HepG2 (cell line): ENCODE results near the gene HDAC4. TPM values are rescaled to one million over a fixed set of nuclear protein-coding genes. Genes with fewer than 3 reads are reported as not detected.

ENCODE experiments used
- ATAC-seq: fragments of 200-7000 bp; cut with Tn5 transposase; 3 replicates; pipeline ENCODE4 v1.9.1; 2020; ENCODE audit warnings: mild to moderate bottlenecking, moderate library complexity
- BruUV-seq: library from RNA; stranded (reverse); fragments of 400-500 nt; replicated peaks from 2 replicates; lab custom pipeline; 2021; lab: Mats Ljungman, UMichigan
- CTCF ChIA-PET: fragments of 300-600 bp; formaldehyde crosslinking; extraction: SDS; loops from one replicate; lab custom pipeline; 2021; ENCODE audit warnings: low total read pairs, inconsistent platforms, low intra/inter-chr PET ratio; lab: Yijun Ruan, JAX
- POLR2A ChIA-PET: fragments of 350-600 bp; sonication (Branson Sonifier 250); formaldehyde crosslinking; loops from one replicate; lab custom pipeline; 2020; ENCODE audit warnings: antibody characterized with exemption, inconsistent platforms; lab: Yijun Ruan, JAX
- DNase-seq: peaks from one replicate; pipeline ENCODE4 v3.0.0-alpha.2; 2015; ENCODE audit warnings: low spot score
- FAIRE-seq: peaks from 3 replicates; lab custom pipeline; 2011; peaks lifted over from hg19 to GRCh38; lab: Jason Lieb, UNC
- H2AFZ ChIP-seq: one replicate; pipeline ENCODE4 v1.6.1; 2011; ENCODE audit warnings: low read length, inconsistent platforms
- H3K27ac ChIP-seq: fragments of 300-600 bp; 3 replicates; pipeline ENCODE4 v1.8.0; 2011; ENCODE audit warnings: mixed run types, mild to moderate bottlenecking, mixed read lengths, low read length, inconsistent platforms; ENCODE audit not compliant: insufficient read depth; ENCODE audit errors: extremely low read length
- H3K27me3 ChIP-seq, 2 experiments: fragments of 200-600 bp in 1 of 2; 2 replicates in 1 of 2; 3 replicates in 1 of 2; pipeline versions ENCODE4 v1.6.0 to v1.8.0; 2011; ENCODE audit warnings: low read length in 2 of 2, mild to moderate bottlenecking in 2 of 2, moderate library complexity in 2 of 2, inconsistent platforms in 1 of 2; ENCODE audit not compliant: insufficient read depth in 2 of 2, control insufficient read depth in 1 of 2
- H3K36me3 ChIP-seq, 2 experiments: fragments of 200-600 bp in 1 of 2; replicated peaks in 1 of 2; 2 replicates in 1 of 2; 3 replicates in 1 of 2; pipeline versions ENCODE4 v1.5.1 to v1.8.0; 2011; ENCODE audit warnings: low read length in 2 of 2, inconsistent platforms in 1 of 2; ENCODE audit not compliant: insufficient read depth in 2 of 2, control insufficient read depth in 1 of 2
- H3K4me1 ChIP-seq: 2 replicates; pipeline ENCODE4 v1.5.1; 2012; ENCODE audit warnings: low read length, inconsistent platforms; ENCODE audit not compliant: insufficient read depth
- H3K4me2 ChIP-seq: 2 replicates; pipeline ENCODE4 v1.6.0; 2011; ENCODE audit warnings: low read depth, low read length, inconsistent platforms
- H3K4me3 ChIP-seq, 3 experiments: fragments of 200-600 bp in 1 of 3; sonication (generic), shearing (Covaris generic) in 1 of 3; replicated peaks in 1 of 3; 2 replicates each; pipeline ENCODE4 v1.5.1; 2011 to 2016; ENCODE audit warnings: low read length in 3 of 3, inconsistent platforms in 2 of 3, low read depth in 2 of 3, mild to moderate bottlenecking in 2 of 3, control low read depth in 1 of 3, mixed read lengths in 1 of 3; ENCODE audit not compliant: insufficient read depth in 1 of 3
- H3K79me2 ChIP-seq: one replicate; pipeline ENCODE4 v1.6.1; 2011; ENCODE audit warnings: low read length, inconsistent platforms; ENCODE audit not compliant: insufficient read depth
- H3K9ac ChIP-seq: 2 replicates; pipeline ENCODE4 v1.6.0; 2011; ENCODE audit warnings: mild to moderate bottlenecking, low read depth, low read length, inconsistent platforms; ENCODE audit not compliant: insufficient read depth
- H3K9me3 ChIP-seq: 2 replicates; pipeline ENCODE4 v1.5.1; 2012; ENCODE audit warnings: mild to moderate bottlenecking, low read length
- H4K20me1 ChIP-seq: 2 replicates; pipeline ENCODE4 v1.6.0; 2011; ENCODE audit warnings: inconsistent platforms, mild to moderate bottlenecking, low read length, moderate library complexity; ENCODE audit not compliant: insufficient read depth
- FOXC1 ChIP-seq: sonication (generic); formaldehyde crosslinking; IDR thresholded peaks from 2 replicates; pipeline ENCODE4 v1.8.0; 2022; ENCODE audit warnings: mild to moderate bottlenecking, missing genetic modification reagents, borderline replicate concordance
- IKZF1 ChIP-seq: fragments of 450-650 bp; IDR thresholded peaks from 2 replicates; pipeline ENCODE4 v1.7.1; 2016
- MAFG ChIP-seq: sonication (generic); formaldehyde crosslinking; IDR thresholded peaks from 2 replicates; pipeline ENCODE4 v1.5.1; 2020; ENCODE audit warnings: mild to moderate bottlenecking, missing genetic modification reagents
- MLXIP ChIP-seq: sonication (generic); formaldehyde crosslinking; IDR thresholded peaks from 2 replicates; pipeline ENCODE4 v1.9.0; 2021; ENCODE audit warnings: missing genetic modification reagents, borderline replicate concordance
- NKX3-1 ChIP-seq: sonication (generic); formaldehyde crosslinking; IDR thresholded peaks from 2 replicates; pipeline ENCODE4 v1.5.0; 2020; ENCODE audit warnings: missing genetic modification reagents
- NR2F6 ChIP-seq, 2 experiments: IDR thresholded peaks; 2 replicates each; pipeline ENCODE4 v1.6.1; 2016; ENCODE audit warnings: antibody characterized with exemption in 1 of 2, mild to moderate bottlenecking in 1 of 2
- TEAD3 ChIP-seq: optimal IDR thresholded peaks from 2 replicates; pipeline ENCODE3; 2016; ENCODE audit warnings: borderline replicate concordance
- TRIM24 ChIP-seq: sonication (generic); formaldehyde crosslinking; IDR thresholded peaks from 2 replicates; pipeline ENCODE4 v1.8.0; 2022; ENCODE audit warnings: mild to moderate bottlenecking, missing genetic modification reagents
- ZNF121 ChIP-seq: sonication (generic); formaldehyde crosslinking; IDR thresholded peaks from 2 replicates; pipeline ENCODE4 v1.5.0; 2020; ENCODE audit warnings: mild to moderate bottlenecking, missing genetic modification reagents
- ZNF577 ChIP-seq: sonication (generic); formaldehyde crosslinking; IDR thresholded peaks from 2 replicates; pipeline ENCODE4 v1.4.0; 2020; ENCODE audit warnings: mild to moderate bottlenecking, low read depth, missing genetic modification reagents, borderline replicate concordance
- WGBS: methylation state at CpG from one replicate; pipeline ENCODE4 v1.1.6; 2017; ENCODE audit warnings: low lambda C conversion rate; 5-methylcytosine and 5-hydroxymethylcytosine counted together
- in situ Hi-C: cut with HindIII; loops from 2 replicates; pipeline ENCODE4 v1.10.0; 2017; ENCODE audit warnings: low pct_unique_long_range_greater_than_20kb; ENCODE audit not compliant: extremely low pct_ligation_motif_present
- intact Hi-C: fragments of 100-400 bp; cut with micrococcal nuclease; formaldehyde crosslinking; loops from one replicate; pipeline ENCODE4 v1.10.0; 2022; ENCODE audit not compliant: unreplicated experiment
- polyA plus RNA-seq, 8 experiments: library from polyadenylated mRNA; depleted of rRNA in 3 of 8; stranded (reverse) in 7 of 8; unstranded in 1 of 8; fragments of >200 nt; fragmentation: Illumina TruSeq in 4 of 8; extraction: Trizol in 4 of 8; gene quantifications; 2 replicates each; pipeline versions ENCODE4 v1.2.1 to v1.2.3, GENCODE V29; 2011 to 2016; ENCODE audit warnings: low read depth in 4 of 8, missing spikeins in 1 of 8, mixed read lengths in 1 of 8; ENCODE audit not compliant: insufficient read depth in 1 of 8
- total RNA-seq, 5 experiments: library from RNA; depleted of rRNA; stranded (reverse); fragments of >200 nt; fragmentation: Illumina TruSeq; extraction: Trizol; gene quantifications; 2 replicates each; pipeline ENCODE4 v1.2.3, GENCODE V29; 2016; ENCODE audit warnings: low read depth in 1 of 5
- TF ChIP-seq, protein P1 (sequence below): sonication (generic); formaldehyde crosslinking; conservative IDR thresholded peaks from 2 replicates; pipeline ENCODE4 v1.8.1; 2023; ENCODE audit warnings: missing genetic modification reagents
- TF ChIP-seq, protein P2 (sequence below): sonication (generic); formaldehyde crosslinking; IDR thresholded peaks from 2 replicates; pipeline ENCODE4 v1.8.0; 2022; ENCODE audit warnings: missing genetic modification reagents, mild to moderate bottlenecking, inconsistent platforms, borderline replicate concordance
- TF ChIP-seq, protein P3 (sequence below): sonication (generic); formaldehyde crosslinking; IDR thresholded peaks from 2 replicates; pipeline ENCODE4 v1.5.1; 2020; ENCODE audit warnings: missing genetic modification reagents, mild to moderate bottlenecking, borderline replicate concordance
- TF ChIP-seq, protein P4 (sequence below): IDR thresholded peaks from 2 replicates; pipeline ENCODE4 v1.6.1; 2016; ENCODE audit warnings: missing biosample characterization, missing genetic modification reagents, low read depth

Gene HDAC4
- total and polyA plus RNA-seq, 2 of the 13 experiments (the other 11 are each of a cell fraction or from before 2014, with no cell fraction given) = 10.1 to 11.5 TPM

GRCh38 chr2:239438995-239439753, 38.4 kb upstream of the HDAC4 start:
- no peak overlapping the region for H3K4me2 ChIP-seq
- H3K4me3 ChIP-seq = no peak overlapping the region
- DNase-seq = no peak
- peaks cover 18% of the 10 kb centered on the region for H3K4me1 ChIP-seq
- H3K27me3 ChIP-seq = peaks cover 2 to 15% of the 10 kb centered on the region in 2 experiments; a peak in 3 of 5 replicates
- no peak overlapping the region for H2AFZ ChIP-seq
- no peaks in the 10 kb centered on the region for H4K20me1 ChIP-seq
- H3K79me2 ChIP-seq = no peaks in the 10 kb centered on the region
- POLR2A ChIA-PET = interaction anchor here (1.8 kb wide), 1 partner anchor 38 kb away, joined by 11 read pairs; the partner anchor contains the start of gene HDAC4
- FAIRE-seq = no peak
- H3K9me3 ChIP-seq = no peaks in the 10 kb centered on the region
- intact Hi-C loops (no loop called here), in situ Hi-C loops (no loop called here)
- CTCF ChIA-PET = no interaction called here
- H3K27ac ChIP-seq = no peak overlapping the region
- no peak for ATAC-seq
- no peak overlapping the region for H3K9ac ChIP-seq
- no peaks in the 10 kb centered on the region for H3K36me3 ChIP-seq
- 87% methylated on average over 21 of the region's 21 CpGs for whole genome bisulfite sequencing
- no peak for TF ChIP-seq MAFG (CRISPR knock-in tag)
- TF ChIP-seq, protein P1, sequence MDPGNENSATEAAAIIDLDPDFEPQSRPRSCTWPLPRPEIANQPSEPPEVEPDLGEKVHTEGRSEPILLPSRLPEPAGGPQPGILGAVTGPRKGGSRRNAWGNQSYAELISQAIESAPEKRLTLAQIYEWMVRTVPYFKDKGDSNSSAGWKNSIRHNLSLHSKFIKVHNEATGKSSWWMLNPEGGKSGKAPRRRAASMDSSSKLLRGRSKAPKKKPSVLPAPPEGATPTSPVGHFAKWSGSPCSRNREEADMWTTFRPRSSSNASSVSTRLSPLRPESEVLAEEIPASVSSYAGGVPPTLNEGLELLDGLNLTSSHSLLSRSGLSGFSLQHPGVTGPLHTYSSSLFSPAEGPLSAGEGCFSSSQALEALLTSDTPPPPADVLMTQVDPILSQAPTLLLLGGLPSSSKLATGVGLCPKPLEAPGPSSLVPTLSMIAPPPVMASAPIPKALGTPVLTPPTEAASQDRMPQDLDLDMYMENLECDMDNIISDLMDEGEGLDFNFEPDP (CRISPR knock-in tag) = no peak
- no peak for TF ChIP-seq MLXIP (CRISPR knock-in tag)
- no peak for TF ChIP-seq ZNF577 (CRISPR knock-in tag)
- no peak for TF ChIP-seq TEAD3 (CRISPR knock-in tag)
- TF ChIP-seq NKX3-1 (CRISPR knock-in tag) = no peak
- no peak for TF ChIP-seq TRIM24 (CRISPR knock-in tag)
- TF ChIP-seq, protein P2, sequence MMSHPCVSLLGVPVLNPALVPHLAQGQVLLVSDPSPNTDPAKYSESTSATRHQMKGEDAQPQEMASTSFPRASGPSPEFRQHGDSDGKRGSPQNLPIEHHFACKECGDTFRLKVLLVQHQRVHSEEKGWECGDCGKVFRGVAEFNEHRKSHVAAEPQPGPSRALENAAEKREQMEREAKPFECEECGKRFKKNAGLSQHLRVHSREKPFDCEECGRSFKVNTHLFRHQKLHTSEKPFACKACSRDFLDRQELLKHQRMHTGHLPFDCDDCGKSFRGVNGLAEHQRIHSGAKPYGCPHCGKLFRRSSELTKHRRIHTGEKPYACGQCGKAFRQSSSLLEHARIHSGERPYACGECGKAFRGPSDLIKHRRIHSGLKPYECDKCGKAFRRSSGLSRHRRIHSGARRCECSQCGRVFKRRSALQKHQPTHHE (CRISPR knock-in tag) = no peak
- TF ChIP-seq, protein P3, sequence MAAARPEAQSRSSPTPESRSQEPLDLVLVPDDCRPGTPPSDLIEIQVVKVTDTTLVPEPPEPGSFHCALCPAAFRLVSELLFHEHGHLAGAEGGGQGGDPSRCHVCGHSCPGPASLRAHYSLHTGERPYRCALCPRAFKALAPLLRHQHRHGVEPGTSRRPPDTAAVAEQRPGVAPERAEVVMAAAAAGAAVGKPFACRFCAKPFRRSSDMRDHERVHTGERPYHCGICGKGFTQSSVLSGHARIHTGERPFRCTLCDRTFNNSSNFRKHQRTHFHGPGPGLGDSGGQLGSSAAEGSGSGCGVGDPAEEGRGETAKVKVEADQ = no peak
- TF ChIP-seq FOXC1 (CRISPR knock-in tag) = no peak
- no peak for TF ChIP-seq ZNF121
- TF ChIP-seq, protein P4, sequence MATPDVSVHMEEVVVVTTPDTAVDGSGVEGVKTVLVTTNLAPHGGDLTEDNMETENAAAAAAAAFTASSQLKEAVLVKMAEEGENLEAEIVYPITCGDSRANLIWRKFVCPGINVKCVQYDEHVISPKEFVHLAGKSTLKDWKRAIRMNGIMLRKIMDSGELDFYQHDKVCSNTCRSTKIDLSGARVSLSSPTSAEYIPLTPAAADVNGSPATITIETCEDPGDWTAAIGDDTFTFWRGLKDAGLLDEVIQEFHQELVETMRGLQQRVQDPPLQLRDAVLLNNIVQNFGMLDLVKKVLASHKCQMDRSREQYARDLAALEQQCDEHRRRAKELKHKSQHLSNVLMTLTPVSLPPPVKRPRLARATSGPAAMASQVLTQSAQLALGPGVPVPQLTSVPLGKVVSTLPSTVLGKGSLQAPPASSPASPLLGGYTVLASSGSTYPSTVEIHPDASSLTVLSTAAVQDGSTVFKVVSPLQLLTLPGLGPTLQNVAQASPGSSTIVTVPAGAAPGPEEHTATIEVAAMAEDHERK = no peak
- TF ChIP-seq IKZF1 = no peak
- TF ChIP-seq NR2F6 (IDR thresholded peaks at IDR 0.05) = no peak
- TF ChIP-seq NR2F6 (CRISPR knock-in tag; IDR thresholded peaks at IDR 0.05) = no peak
- no TSS peak for BruUV-seq
